GM12874 (cell line): Measurements from ENCODE around the gene KCNAB1.

Experiments used
- TF ChIP-seq, protein P1 (sequence below): IDR thresholded peaks from 2 replicates; pipeline ENCODE4 v1.5.1; 2011; ENCODE audit warnings: low read depth, mild to moderate bottlenecking, control low read depth, low read length, moderate library complexity; ENCODE audit not compliant: insufficient read depth

The KCNAB1 gene

DNA sequence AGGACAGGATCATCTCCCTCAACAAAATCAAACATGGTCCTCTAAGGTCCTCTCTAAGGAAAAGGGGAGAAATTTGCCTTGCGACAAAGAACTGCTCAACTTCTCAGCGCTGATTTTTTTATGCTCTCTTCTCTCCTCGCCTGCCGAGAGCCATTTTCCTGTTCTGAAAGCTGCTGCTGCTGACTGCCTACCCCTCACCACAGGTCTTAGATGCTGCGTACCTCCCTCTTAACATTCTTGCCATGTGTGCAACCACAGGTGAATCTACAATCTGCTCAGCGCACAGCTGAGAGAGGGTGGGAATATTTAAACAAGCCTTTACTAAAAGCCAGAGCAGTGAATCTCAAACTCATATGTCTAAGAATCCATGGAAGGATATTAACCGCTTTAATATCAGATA, 223.8 kb downstream of the KCNAB1 start:
- TF ChIP-seq, protein P1, sequence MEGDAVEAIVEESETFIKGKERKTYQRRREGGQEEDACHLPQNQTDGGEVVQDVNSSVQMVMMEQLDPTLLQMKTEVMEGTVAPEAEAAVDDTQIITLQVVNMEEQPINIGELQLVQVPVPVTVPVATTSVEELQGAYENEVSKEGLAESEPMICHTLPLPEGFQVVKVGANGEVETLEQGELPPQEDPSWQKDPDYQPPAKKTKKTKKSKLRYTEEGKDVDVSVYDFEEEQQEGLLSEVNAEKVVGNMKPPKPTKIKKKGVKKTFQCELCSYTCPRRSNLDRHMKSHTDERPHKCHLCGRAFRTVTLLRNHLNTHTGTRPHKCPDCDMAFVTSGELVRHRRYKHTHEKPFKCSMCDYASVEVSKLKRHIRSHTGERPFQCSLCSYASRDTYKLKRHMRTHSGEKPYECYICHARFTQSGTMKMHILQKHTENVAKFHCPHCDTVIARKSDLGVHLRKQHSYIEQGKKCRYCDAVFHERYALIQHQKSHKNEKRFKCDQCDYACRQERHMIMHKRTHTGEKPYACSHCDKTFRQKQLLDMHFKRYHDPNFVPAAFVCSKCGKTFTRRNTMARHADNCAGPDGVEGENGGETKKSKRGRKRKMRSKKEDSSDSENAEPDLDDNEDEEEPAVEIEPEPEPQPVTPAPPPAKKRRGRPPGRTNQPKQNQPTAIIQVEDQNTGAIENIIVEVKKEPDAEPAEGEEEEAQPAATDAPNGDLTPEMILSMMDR = no peak

DNA sequence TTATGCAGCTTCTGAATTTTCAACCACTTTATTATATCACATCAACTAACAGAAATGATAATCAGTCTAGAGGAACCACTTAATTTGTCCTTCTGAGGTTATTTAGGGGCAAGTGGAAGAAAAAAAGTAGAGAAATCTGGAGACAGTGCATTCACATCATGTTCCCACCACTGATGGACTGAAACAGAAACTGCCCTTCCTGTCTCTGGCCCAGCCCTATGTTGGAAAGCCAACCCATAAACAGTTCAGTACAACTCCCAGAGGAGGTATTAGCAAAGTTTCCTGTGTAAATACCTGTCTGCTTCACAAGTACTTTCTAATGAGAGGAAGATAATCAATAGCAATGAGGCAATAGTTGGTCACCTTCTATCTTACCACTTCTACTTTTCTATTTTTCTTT, 228.7 kb downstream of the KCNAB1 start:
- TF ChIP-seq, protein P1 = no peak

DNA sequence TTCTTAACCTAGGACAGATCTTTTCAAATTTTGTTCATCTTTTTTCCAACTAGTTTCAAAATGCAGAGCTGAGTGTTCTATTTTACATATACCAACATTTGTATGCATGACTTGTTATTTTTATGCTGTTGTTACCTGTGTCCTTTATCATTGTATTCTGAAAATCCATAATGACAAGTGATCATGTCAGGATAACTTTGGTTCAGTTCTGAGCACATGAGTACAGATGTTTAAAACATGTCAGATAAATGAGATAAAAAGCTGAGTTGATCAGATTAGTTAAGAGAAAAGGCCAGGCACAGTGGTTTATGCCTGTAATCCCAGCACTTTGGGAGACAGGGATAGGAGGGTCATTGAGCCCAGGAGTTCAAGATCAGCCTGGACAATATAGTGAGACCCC, 229.6 kb downstream of the KCNAB1 start:
- TF ChIP-seq, protein P1 = no peak

DNA sequence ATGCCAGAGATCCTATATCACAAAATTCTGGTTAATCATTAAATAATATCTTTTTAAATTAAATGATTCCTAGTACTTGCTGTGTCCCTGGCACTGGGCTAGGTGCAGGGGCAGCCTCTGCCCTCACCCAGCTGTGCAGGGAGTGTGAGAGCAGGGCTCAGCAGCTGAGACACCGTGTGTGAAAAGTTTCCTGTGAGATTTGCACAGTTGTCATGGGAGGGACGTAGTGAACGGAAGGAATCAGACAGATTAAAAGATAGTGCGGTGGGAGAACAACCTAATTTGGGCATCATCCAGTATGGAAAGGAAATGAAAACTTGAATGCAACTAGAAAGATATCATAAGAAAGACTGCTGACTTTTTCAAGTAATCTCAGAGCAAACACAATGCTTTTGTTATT, 230.4 kb downstream of the KCNAB1 start:
- TF ChIP-seq, protein P1 = no peak

DNA sequence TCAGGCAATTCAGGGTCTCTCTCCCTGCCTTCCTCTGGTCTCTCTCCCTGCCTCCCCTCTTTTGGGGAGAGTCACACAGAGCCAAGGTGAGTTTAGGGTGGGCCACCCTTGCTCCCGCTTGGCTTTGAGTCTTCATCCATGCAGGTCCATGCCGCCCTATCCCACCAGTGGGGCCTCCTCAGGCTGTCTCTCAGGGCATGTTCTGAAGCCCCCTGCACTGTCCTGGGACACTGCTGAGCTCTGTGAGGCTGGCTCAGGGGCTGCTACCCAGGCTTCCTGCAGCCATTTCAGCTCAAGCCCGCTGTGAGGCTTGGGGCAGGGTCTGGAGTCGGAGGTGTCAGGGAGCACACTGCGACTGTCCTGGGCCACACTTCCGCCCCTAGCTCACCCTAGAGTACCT, 231.4 kb downstream of the KCNAB1 start:
- TF ChIP-seq, protein P1 = no peak

DNA sequence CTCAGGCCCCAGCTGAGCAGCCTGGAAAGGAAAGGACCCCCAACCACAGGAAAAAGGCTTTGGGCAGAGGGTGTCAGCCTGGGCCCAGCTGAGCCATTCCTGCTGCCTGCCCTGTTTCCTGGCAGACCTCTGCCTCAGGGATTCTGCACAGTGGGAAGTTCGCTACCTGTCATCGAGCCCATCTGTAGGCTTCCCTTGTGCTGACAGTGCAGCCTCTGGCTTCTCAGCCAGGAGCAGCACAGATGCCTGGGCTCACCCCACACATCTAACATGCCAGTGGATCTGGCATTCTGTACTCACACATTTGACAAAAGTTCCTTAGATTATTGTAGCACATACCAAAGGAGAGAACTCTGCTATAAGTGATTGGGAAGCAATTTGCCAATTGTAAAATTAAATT, 232.3 kb downstream of the KCNAB1 start:
- TF ChIP-seq, protein P1 = no peak

DNA sequence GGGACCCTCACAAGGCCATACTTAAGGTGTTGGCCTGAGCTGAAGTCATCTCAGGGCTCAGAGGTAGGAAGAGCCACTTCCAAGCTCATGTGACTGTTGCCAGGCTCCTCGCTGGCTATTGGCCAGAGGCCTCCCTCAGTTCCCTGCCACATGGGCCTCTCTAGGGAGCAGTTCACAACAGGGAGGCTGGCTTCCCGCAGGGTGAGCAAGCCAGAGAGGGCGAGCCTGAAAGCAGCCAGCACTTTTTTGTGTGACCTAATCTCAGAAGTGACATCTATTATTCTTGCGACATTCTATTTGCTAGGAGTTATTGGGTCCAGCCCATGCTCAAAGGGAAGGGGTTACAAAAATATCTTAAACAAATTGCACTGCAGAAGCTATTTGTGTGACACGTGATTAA, 233.2 kb downstream of the KCNAB1 start:
- TF ChIP-seq, protein P1 = no peak
